Fibroblast of lung (primary cell): Measurements from ENCODE around the gene ATG10. TPM values are rescaled to one million over a fixed set of nuclear protein-coding genes. Genes with fewer than 3 reads are reported as not detected.

ENCODE experiments used
- DNase-seq, 2 donors: peaks; one replicate each; pipeline versions ENCODE4 v3.0.0 to v3.0.0-alpha.2; 2010; ENCODE audit warnings: low read depth in 2 of 2
- H2AFZ ChIP-seq: 2 replicates; pipeline ENCODE4 v1.5.1; 2012; ENCODE audit warnings: low read length, control low read depth, inconsistent platforms
- H3K27ac ChIP-seq: 2 replicates; pipeline ENCODE4 v1.5.1; 2011; ENCODE audit warnings: low read length, control low read depth; ENCODE audit not compliant: insufficient read depth
- H3K27me3 ChIP-seq: 2 replicates; pipeline ENCODE4 v1.5.1; 2011; ENCODE audit warnings: mild to moderate bottlenecking, low read length; ENCODE audit not compliant: control insufficient read depth, insufficient read depth
- H3K36me3 ChIP-seq: 2 replicates; pipeline ENCODE4 v1.5.1; 2011; ENCODE audit warnings: low read length; ENCODE audit not compliant: control insufficient read depth, insufficient read depth
- H3K4me1 ChIP-seq: 2 replicates; pipeline ENCODE4 v1.5.1; 2011; ENCODE audit warnings: low read length; ENCODE audit not compliant: control insufficient read depth, insufficient read depth; ENCODE audit errors: extremely low read depth
- H3K4me2 ChIP-seq: 2 replicates; pipeline ENCODE4 v1.5.1; 2011; ENCODE audit warnings: low read length, control low read depth; ENCODE audit not compliant: insufficient read depth; ENCODE audit errors: extremely low read depth
- H3K4me3 ChIP-seq, 4 experiments: fragments of 200-600 bp in 1 of 4; sonication (generic) in 1 of 4; replicated peaks in 1 of 4; 2 replicates each; pipeline ENCODE4 v1.5.1; 2011 to 2016; ENCODE audit warnings: low read length in 4 of 4, low read depth in 3 of 4, mild to moderate bottlenecking in 3 of 4, control low read depth in 2 of 4, inconsistent platforms in 1 of 4, mixed read lengths in 1 of 4; ENCODE audit not compliant: insufficient read depth in 1 of 4; ENCODE audit errors: control extremely low read depth in 1 of 4
- H3K79me2 ChIP-seq: 2 replicates; pipeline ENCODE4 v1.5.1; 2012; ENCODE audit warnings: mild to moderate bottlenecking, low read length, inconsistent platforms; ENCODE audit not compliant: control insufficient read depth, insufficient read depth
- H3K9ac ChIP-seq: 2 replicates; pipeline ENCODE4 v1.5.1; 2011; ENCODE audit warnings: mild to moderate bottlenecking, low read length, control low read depth; ENCODE audit not compliant: insufficient read depth
- H3K9me3 ChIP-seq: 2 replicates; pipeline ENCODE4 v1.5.1; 2012; ENCODE audit warnings: low read depth, low read length; ENCODE audit not compliant: control insufficient read depth, insufficient read depth
- H4K20me1 ChIP-seq: 2 replicates; pipeline ENCODE4 v1.5.1; 2011; ENCODE audit warnings: low read length; ENCODE audit not compliant: control insufficient read depth, insufficient read depth; ENCODE audit errors: extremely low read depth
- CTCF ChIP-seq, 2 donors: IDR thresholded peaks in 1 of 2; conservative IDR thresholded peaks in 1 of 2; 1 replicate in 1 of 2; 2 replicates in 1 of 2; pipeline ENCODE4 v1.5.1; 2011 to 2012; ENCODE audit warnings: low read length in 2 of 2, control low read depth in 1 of 2, inconsistent platforms in 1 of 2, low read depth in 1 of 2, mild to moderate bottlenecking in 1 of 2
- EZH2 ChIP-seq: IDR thresholded peaks from 2 replicates; pipeline ENCODE4 v1.5.1; 2012; ENCODE audit warnings: low read length, control low read depth, mild to moderate bottlenecking; ENCODE audit errors: missing control alignments
- polyA plus RNA-seq, 2 donors: library from polyadenylated mRNA; depleted of rRNA in 1 of 2; stranded (reverse) in 1 of 2; unstranded in 1 of 2; fragments of >200 nt; gene quantifications; 2 replicates each; pipeline ENCODE4 v1.2.1, GENCODE V29; 2011 to 2012; ENCODE audit warnings: missing spikeins in 1 of 2
- total RNA-seq: library from RNA; depleted of rRNA; stranded (reverse); fragments of >200 nt; gene quantifications from 2 replicates; pipeline ENCODE4 v1.2.1, GENCODE V29; 2014

Gene ATG10
- total and polyA plus RNA-seq, 2 donors (not counting 1 experiment from before 2014, with no cell fraction given) = 2.5 to 8.8 TPM

- no peak for DNase-seq
- Histone ChIP-seq H4K20me1 (no peaks in the 10 kb centered on the region), H3K4me1 (no peaks in the 10 kb centered on the region), H3K27ac (no peak overlapping the region), H3K27me3 (no peaks in the 10 kb centered on the region), H3K4me3 (no peak overlapping the region), H3K9me3 (no peaks in the 10 kb centered on the region), H3K4me2 (no peak overlapping the region), H3K36me3 (no peaks in the 10 kb centered on the region), H2AFZ (no peak overlapping the region), H3K9ac (no peak overlapping the region), H3K79me2 (no peaks in the 10 kb centered on the region)
- TF ChIP-seq EZH2 (no peak), CTCF (conservative IDR thresholded peaks at IDR 0.05 in 1 of 2, IDR thresholded peaks at IDR 0.05 in 1 of 2; ENCODE audit: low read depth in 1 of 2, low read length in 2 of 2) (no peak)
Observed at GRCh38 chr5:82295959-82296531, 324.2 kb downstream of the ATG10 start.

- Histone ChIP-seq H4K20me1 (no peaks in the 10 kb centered on the region), H3K36me3 (no peaks in the 10 kb centered on the region), H2AFZ (no peak overlapping the region), H3K27me3 (no peaks in the 10 kb centered on the region), H3K9ac (no peak overlapping the region), H3K27ac (no peak overlapping the region), H3K79me2 (no peaks in the 10 kb centered on the region), H3K4me1 (no peaks in the 10 kb centered on the region), H3K9me3 (no peaks in the 10 kb centered on the region), H3K4me2 (no peak overlapping the region), H3K4me3 (no peak overlapping the region)
- no peak for TF ChIP-seq CTCF (conservative IDR thresholded peaks at IDR 0.05 in 1 of 2, IDR thresholded peaks at IDR 0.05 in 1 of 2; ENCODE audit: low read depth in 1 of 2, low read length in 2 of 2)
- TF ChIP-seq EZH2 = no peak
- no peak for DNase-seq
Observed at GRCh38 chr5:82296929-82297328, 325.1 kb downstream of the ATG10 start.

- DNase-seq = no peak
- H3K9ac ChIP-seq = no peak overlapping the region
- H3K4me1 ChIP-seq = no peaks in the 10 kb centered on the region
- TF ChIP-seq EZH2 (no peak), CTCF (conservative IDR thresholded peaks at IDR 0.05 in 1 of 2, IDR thresholded peaks at IDR 0.05 in 1 of 2; ENCODE audit: low read depth in 1 of 2, low read length in 2 of 2) (no peak)
- no peaks in the 10 kb centered on the region for H4K20me1 ChIP-seq
- no peaks in the 10 kb centered on the region for H3K79me2 ChIP-seq
- no peaks in the 10 kb centered on the region for H3K27me3 ChIP-seq
- H3K36me3 ChIP-seq = no peaks in the 10 kb centered on the region
- H3K4me3 ChIP-seq = no peak overlapping the region
- no peak overlapping the region for H3K4me2 ChIP-seq
- no peaks in the 10 kb centered on the region for H3K9me3 ChIP-seq
- H3K27ac ChIP-seq = no peak overlapping the region
- no peak overlapping the region for H2AFZ ChIP-seq
Observed at GRCh38 chr5:82297711-82298110, 325.9 kb downstream of the ATG10 start.
